K562 (cell line): ENCODE results near the gene GSTM2. TPM values are rescaled to one million over a fixed set of nuclear protein-coding genes. Genes with fewer than 3 reads are reported as not detected.
A peak's percentile ranks its signal among the peaks of the same experiment; 100 is the strongest.

Experiments
- CSDE1 ChIP-seq, 2 experiments: fragments of 450-650 bp; IDR thresholded peaks; 2 replicates each; pipeline ENCODE4 v1.6.1; 2016; ENCODE audit warnings: mild to moderate bottlenecking in 1 of 2
- DDX20 ChIP-seq: fragments of 450-650 bp; IDR thresholded peaks from 2 replicates; pipeline ENCODE4 v1.6.1; 2016; ENCODE audit warnings: missing genetic modification characterization, low read depth, mild to moderate bottlenecking, missing compliant biosample characterization, moderate library complexity
- HNRNPH1 ChIP-seq: fragments of 200-400 bp; formaldehyde crosslinking; optimal IDR thresholded peaks from 2 replicates; pipeline ENCODE3; 2017; ENCODE audit warnings: low read depth, mild to moderate bottlenecking, low read length, moderate library complexity
- SMAD1 ChIP-seq: fragments of 150-350 bp; IDR thresholded peaks from 2 replicates; pipeline ENCODE4 v1.6.1; 2014; ENCODE audit warnings: low read length, low read depth; ENCODE audit not compliant: partially characterized antibody
- SPI1 ChIP-seq: IDR thresholded peaks from 2 replicates; pipeline ENCODE4 v1.6.1; 2011; ENCODE audit warnings: low read depth, low read length, control low read depth, borderline replicate concordance
- ZNF707 ChIP-seq: fragments of 250-450 bp; sonication (Bioruptor Pico); conservative IDR thresholded peaks from 2 replicates; pipeline ENCODE4 v1.8.0; 2022; ENCODE audit warnings: inconsistent platforms, mild to moderate bottlenecking, moderate library complexity
- polyA plus RNA-seq, 8 experiments: library from polyadenylated mRNA; depleted of rRNA in 4 of 8; stranded (reverse) in 5 of 8; unstranded in 3 of 8; fragments of >200 nt; fragmentation: Nextera tagmentation in 2 of 8; fragmentation: Illumina TruSeq in 1 of 8; extraction: Ambion mirVana in 2 of 8; extraction: Trizol in 1 of 8; gene quantifications; 2 replicates each; pipeline versions ENCODE4 v1.2.1 to v1.2.3, GENCODE V29; 2011 to 2014; ENCODE audit warnings: inconsistent platforms in 1 of 8, missing spikeins in 1 of 8
- total RNA-seq, 7 experiments: library from RNA; depleted of rRNA in 6 of 7; stranded (reverse); fragments of >200 nt in 6 of 7; fragmentation: Illumina TruSeq in 2 of 7; extraction: Trizol in 2 of 7; gene quantifications; 2 replicates each; pipeline versions ENCODE4 v1.2.1 to v1.2.3, GENCODE V29; 2011 to 2021; ENCODE audit warnings: low replicate concordance in 1 of 7
- TF ChIP-seq, protein P1 (sequence below), 2 experiments: fragments of 450-650 bp in 1 of 2; sonication (generic) in 1 of 2; formaldehyde crosslinking in 1 of 2; IDR thresholded peaks; 2 replicates each; pipeline versions ENCODE4 v1.7.1 to v1.9.0; 2016 to 2022; ENCODE audit warnings: inconsistent platforms in 1 of 2, mild to moderate bottlenecking in 1 of 2, missing genetic modification reagents in 1 of 2
- TF ChIP-seq, protein P2 (sequence below): fragments of 250-450 bp; sonication (Bioruptor Pico); IDR thresholded peaks from 2 replicates; pipeline ENCODE4 v1.5.0; 2022; ENCODE audit warnings: mild to moderate bottlenecking
- TF ChIP-seq, protein P3 (sequence below): fragments of 250-450 bp; sonication (Bioruptor Pico); IDR thresholded peaks from 2 replicates; pipeline ENCODE4 v1.8.0; 2021; ENCODE audit warnings: borderline replicate concordance, mild to moderate bottlenecking, moderate library complexity; ENCODE audit not compliant: poor library complexity, severe bottlenecking

Gene GSTM2
- total and polyA plus RNA-seq, 9 of the 15 experiments (the other 6 are each of a cell fraction or from before 2014, with no cell fraction given) = 1.6 to 15.1 (median 6.8) TPM

DNA sequence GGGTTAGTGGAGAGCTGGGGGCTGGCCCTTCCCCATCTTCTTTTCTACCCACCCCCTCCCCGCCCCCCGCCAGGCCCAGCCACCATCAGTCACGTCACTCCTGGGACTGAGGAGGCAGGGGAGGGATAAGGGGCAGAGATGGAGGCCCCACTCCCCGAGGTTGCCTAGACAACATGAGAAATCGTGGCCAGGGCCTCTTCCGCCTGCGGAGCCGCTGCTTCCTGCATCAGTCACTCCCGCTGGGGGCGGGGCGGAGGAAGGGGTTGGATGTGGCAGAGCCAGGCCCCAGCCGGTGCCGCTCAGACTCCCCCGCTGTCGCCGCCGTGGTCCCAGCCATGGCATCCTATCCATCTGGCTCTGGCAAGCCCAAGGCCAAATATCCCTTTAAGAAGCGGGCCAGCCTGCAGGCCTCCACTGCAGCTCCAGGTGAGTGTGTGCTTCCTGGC is 47.0 kb upstream of the GSTM2 start (continued):
- TF ChIP-seq, protein P1, sequence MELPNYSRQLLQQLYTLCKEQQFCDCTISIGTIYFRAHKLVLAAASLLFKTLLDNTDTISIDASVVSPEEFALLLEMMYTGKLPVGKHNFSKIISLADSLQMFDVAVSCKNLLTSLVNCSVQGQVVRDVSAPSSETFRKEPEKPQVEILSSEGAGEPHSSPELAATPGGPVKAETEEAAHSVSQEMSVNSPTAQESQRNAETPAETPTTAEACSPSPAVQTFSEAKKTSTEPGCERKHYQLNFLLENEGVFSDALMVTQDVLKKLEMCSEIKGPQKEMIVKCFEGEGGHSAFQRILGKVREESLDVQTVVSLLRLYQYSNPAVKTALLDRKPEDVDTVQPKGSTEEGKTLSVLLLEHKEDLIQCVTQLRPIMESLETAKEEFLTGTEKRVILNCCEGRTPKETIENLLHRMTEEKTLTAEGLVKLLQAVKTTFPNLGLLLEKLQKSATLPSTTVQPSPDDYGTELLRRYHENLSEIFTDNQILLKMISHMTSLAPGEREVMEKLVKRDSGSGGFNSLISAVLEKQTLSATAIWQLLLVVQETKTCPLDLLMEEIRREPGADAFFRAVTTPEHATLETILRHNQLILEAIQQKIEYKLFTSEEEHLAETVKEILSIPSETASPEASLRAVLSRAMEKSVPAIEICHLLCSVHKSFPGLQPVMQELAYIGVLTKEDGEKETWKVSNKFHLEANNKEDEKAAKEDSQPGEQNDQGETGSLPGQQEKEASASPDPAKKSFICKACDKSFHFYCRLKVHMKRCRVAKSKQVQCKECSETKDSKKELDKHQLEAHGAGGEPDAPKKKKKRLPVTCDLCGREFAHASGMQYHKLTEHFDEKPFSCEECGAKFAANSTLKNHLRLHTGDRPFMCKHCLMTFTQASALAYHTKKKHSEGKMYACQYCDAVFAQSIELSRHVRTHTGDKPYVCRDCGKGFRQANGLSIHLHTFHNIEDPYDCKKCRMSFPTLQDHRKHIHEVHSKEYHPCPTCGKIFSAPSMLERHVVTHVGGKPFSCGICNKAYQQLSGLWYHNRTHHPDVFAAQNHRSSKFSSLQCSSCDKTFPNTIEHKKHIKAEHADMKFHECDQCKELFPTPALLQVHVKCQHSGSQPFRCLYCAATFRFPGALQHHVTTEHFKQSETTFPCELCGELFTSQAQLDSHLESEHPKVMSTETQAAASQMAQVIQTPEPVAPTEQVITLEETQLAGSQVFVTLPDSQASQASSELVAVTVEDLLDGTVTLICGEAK (IDR thresholded peaks at IDR 0.05) = peak; percentile 64; the same call in 1 of the 2 replicates
- TF ChIP-seq, protein P1 (CRISPR knock-in tag; IDR thresholded peaks at IDR 0.05) = no peak
- TF ChIP-seq, protein P2, sequence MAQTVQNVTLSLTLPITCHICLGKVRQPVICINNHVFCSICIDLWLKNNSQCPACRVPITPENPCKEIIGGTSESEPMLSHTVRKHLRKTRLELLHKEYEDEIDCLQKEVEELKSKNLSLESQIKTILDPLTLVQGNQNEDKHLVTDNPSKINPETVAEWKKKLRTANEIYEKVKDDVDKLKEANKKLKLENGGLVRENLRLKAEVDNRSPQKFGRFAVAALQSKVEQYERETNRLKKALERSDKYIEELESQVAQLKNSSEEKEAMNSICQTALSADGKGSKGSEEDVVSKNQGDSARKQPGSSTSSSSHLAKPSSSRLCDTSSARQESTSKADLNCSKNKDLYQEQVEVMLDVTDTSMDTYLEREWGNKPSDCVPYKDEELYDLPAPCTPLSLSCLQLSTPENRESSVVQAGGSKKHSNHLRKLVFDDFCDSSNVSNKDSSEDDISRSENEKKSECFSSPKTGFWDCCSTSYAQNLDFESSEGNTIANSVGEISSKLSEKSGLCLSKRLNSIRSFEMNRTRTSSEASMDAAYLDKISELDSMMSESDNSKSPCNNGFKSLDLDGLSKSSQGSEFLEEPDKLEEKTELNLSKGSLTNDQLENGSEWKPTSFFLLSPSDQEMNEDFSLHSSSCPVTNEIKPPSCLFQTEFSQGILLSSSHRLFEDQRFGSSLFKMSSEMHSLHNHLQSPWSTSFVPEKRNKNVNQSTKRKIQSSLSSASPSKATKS (CRISPR knock-in tag) = no peak
- no peak for TF ChIP-seq DDX20
- TF ChIP-seq, protein P3, sequence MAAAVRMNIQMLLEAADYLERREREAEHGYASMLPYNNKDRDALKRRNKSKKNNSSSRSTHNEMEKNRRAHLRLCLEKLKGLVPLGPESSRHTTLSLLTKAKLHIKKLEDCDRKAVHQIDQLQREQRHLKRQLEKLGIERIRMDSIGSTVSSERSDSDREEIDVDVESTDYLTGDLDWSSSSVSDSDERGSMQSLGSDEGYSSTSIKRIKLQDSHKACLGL = no peak
- peak; percentile 53; the same call in 1 of the 2 replicates for TF ChIP-seq SPI1
- no peak for TF ChIP-seq SMAD1
- TF ChIP-seq ZNF707 (CRISPR knock-in tag) = no peak
- peak in 1 of 2 experiments; percentile 56; a peak in 1 of 4 replicates for TF ChIP-seq CSDE1 (IDR thresholded peaks at IDR 0.05)
- TF ChIP-seq HNRNPH1 = no peak
